ENCODE data around the gene ST8SIA1.
A peak's percentile ranks its signal among the peaks of the same experiment; 100 is the strongest.

The ST8SIA1 gene

DNA sequence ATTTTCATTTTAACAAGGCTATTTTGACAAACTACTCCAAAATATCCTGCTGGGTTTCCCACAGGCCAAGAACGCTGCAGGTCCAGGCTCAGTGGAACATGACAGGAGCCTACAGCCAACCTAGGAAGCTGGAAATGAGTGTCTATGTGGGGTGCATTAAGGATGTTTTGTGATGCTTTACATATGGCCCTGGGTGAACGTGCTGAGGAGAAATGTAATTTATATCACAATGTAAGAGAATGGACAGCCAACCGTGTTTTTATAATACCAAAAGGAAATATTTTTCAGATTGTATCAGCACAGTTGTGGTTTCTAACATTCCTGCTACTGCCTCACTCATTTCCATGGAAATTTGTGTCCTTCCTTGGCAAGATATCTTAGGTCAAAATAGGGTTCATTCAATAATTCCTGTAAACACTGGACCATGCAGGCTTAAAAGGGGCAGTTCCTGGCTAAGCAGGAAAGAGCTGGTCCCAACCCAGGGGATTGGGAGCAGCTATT lies 51.5 kb downstream of the ST8SIA1 start:
- no peak for DNase-seq (ENCODE audit: low read depth, low spot score)

DNA sequence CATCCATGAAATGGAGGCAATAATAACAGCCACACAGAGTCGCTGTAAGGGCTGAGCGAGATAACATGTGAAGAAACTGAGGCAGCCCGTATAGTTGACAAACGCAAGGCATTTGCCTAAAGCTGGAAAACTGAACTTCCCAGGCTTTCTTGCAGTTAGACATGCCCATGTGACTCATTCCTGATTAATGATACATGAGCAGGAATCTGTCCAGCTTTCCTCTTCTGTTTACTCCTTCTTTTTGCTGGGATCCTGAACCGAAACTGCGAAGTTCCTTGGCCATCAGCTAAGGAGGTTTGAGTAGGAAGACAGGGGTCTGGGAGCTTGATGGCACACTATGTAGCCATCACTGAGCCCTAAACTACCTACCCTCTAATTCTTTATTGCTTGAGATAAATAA lies 52.2 kb downstream of the ST8SIA1 start:
- DNase-seq (ENCODE audit: low read depth, low spot score) = no peak

DNA sequence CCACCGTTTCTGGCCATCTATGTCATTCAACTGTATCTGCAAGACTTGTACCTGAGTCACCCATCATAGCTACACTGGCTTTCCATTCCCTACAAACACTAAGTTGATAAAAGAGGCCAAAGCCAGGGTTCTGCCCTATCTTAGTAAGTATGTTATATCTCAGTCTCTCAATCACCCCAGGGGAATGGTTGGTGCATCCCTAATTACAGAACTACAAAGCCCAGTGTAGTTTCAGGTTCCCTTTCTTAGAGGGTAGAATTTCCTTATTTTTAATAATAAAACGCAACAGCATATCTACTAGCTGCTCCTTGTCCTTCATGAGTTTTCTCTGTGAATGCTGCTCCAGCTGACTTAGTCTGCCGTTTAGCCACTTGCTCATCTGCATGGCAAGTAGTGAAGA lies 57.6 kb downstream of the ST8SIA1 start:
- no peak for DNase-seq (ENCODE audit: low read depth, low spot score)

DNA sequence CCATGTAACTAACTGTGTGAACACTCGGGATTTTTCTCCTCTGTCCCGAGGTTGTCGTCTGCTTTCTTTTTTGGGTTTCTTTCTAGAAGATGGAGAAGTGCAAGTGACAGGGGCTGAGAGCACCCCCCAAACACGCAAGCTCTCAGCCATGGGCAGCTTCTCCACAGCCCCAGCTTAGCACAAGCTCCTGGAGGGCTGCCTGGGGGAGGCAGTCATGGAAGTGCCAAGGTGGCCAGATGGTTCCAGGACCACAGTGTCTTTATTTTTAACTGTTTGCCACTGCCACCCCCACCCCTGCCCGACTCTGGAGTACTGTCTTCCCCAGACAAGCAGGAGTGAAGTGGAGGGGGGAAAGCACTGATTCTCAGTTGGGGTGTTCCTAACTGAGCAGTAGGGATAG lies 58.2 kb downstream of the ST8SIA1 start:
- no peak for DNase-seq (ENCODE audit: low read depth, low spot score)

DNA sequence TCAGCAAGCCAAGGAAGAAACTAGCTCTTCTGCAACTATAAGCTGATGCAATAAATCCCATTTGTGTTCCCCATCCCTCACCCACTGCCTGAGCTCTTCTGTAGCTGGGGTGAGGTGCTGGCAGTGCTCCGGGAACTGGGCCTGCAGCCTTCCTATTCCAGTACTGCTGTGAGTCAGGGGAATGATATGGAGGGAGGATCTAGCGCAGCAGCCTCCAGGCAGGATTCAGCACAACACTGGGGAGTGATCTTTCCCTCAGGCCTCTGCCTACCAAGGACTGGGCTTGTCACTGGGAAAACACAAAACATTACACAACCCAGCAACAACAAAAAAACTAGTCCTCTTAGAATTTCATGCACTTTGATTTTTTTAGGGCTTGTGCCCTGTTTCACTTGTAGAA lies 58.7 kb downstream of the ST8SIA1 start:
- DNase-seq (ENCODE audit: low read depth, low spot score) = peak; percentile 95

DNA sequence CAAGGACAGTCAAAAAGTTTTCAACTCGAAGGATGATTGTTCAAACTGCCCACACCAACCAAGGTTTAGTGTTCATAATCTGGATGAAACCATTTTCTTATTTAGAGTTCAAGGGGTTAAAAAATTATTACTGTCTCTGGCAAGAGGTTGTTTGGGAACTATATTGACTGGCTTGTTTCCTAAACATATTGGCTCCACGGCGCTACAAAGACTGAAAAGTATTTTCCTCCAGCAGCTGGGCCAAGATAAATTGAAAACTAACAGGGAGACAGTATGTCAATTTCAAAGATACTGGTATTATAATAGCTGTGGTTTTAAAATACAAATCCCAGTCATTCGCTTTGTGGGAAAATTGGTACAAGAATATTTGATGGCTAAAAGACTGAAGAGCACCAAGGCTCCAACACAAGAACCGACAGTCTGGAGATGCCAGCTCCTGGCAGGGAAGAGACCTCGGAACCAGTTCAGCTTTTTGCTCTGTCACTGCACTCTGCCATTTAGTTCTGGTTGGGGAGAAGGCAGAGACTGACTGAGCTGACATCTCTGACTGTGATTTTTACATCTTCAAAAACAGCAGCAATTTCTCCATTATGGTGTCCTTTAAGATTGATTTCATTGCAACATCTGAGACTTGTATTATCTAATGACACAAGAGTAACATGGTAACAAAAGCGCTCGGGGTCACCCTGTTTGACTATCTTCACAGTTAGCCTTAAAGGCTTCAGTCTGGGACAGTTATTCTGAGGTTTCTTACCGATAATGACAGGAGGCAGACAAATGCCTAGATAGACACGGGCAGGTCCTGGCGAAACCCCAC lies 62.0 kb downstream of the ST8SIA1 start:
- DNase-seq (ENCODE audit: low read depth, low spot score) = no peak

DNA sequence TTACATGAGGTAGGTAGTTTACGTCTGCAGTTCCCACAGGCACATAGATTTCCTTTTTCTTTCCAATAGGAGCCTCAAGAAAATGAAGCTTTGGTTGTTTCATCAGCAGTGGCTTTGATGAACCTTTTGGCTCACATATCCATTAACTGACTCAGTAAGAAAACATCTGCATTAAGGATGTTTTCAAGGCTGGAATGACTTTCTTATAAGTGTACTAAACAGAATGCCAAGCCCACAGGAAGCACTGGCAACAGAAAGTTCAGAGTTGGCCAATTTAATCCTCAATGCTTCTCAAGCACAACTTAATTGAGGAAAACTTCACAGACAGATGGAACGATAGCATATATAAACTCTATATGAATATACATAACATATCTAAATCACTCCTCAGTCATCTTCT lies 63.5 kb downstream of the ST8SIA1 start:
- DNase-seq (ENCODE audit: low read depth, low spot score) = no peak

DNA sequence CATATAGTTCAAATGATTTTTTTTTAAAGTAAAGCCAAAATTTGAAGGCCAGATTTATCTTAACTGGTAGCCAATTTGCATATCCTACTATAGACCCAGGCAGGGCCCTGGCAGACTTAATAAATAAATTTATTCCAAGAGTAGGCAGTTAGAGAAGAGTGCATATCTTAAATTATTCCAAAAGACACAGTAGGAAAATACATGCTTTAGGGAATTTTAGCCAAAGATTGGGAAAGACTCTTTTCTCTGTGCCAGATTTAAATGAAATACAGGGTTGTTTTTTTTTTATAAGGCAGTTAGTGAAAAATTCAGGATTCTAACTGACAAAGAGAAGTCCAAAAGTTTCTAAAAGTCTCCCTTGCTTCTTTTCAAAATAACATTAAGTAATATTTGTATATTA lies 65.5 kb downstream of the ST8SIA1 start:
- DNase-seq (ENCODE audit: low read depth, low spot score) = no peak

DNA sequence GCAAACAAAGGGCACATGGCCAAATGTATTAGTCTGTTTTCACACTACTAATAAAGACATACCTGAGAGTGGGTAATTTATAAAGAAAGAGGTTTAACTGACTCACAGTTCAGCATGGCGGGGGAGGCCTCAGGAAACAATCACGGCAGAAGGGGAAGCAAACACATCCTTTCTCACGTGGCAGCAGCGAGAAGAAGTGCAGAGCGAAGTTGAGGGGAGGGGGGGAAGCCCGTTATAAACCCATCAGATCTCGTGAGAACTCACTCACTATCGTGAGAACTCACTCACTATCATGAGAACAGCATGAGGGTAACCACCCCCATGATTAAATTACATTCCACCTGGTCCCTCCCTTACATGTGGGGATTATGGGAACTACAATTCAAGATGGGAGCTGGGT lies 66.1 kb downstream of the ST8SIA1 start:
- no peak for DNase-seq (ENCODE audit: low read depth, low spot score)

DNA sequence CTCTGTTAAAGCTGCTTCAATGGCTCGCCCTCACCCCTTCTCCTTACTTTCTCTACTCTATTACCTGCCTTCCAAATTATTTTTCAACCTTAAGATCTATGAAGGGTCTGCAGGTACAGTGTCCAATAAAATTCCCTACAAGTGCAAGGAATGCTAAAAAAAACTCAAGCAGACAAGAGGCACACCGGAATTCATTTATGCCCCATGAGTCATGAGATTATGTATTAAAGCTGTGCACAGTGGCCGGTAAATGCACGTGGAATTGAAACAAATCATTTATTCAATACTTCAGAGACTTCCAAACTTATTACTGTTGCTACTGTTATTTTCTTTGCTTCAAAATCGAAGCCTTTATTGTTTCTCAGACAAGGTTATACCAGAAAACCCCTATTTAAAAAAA lies 68.4 kb downstream of the ST8SIA1 start:
- no peak for DNase-seq (ENCODE audit: low read depth, low spot score)

DNA sequence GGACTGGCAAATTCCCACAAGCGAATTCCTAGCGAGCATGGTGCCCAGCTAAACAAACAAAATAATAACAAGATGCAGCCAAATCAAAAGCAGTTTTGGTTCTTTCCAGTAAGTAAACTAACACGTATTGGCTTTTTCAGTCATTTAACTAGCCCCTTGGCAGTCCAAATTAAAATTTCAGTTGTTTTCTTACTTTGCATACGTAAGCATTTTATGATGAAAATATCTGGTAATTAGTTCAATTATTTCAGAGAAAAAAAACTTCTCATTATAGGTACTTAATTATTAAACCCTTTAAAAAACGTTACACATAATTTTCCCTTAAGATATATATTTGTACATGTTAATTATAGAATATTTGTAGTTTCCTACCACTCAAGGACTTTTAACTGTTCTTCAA lies 70.1 kb downstream of the ST8SIA1 start:
- no peak for DNase-seq (ENCODE audit: low read depth, low spot score)

DNA sequence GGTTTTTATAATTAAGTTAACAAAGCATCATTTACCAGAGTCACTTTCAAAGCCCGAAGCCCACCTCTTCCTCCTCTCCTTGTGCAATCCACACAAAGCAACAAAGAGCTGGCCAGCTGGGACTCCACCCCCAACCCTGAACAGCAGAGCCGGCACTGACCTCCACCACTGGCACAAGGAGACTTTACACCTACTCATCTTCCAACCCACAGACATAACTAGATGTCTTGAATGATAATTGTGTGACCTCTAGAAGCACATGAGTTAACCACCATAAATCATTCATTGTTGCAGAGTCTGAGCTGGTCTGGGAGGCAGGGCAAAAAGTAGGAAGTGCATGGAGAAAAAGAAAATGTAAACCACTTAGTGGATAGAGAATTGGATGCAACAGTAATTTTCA lies 72.2 kb downstream of the ST8SIA1 start:
- peak; percentile 36 for DNase-seq (ENCODE audit: low read depth, low spot score)

DNA sequence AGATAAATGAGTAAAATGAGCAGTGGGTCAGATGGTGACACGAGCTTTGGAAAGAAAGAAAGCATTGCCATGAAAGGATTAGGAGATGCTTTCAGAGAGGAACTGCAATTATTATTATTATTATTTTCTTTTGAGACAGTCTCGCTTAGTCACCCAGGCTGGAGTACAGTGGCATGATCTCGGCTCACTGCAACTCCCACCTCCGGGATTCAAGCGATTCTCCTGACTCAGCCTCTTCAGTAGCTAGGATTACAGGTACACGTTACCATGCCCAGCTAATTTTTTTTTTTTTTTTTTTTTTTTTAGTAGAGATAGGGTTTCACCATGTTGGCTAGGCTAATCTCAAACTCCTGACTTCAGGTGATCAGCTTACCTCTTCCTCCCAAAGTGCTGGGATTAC lies 77.4 kb downstream of the ST8SIA1 start:
- no peak for DNase-seq (ENCODE audit: low read depth, low spot score)

DNA sequence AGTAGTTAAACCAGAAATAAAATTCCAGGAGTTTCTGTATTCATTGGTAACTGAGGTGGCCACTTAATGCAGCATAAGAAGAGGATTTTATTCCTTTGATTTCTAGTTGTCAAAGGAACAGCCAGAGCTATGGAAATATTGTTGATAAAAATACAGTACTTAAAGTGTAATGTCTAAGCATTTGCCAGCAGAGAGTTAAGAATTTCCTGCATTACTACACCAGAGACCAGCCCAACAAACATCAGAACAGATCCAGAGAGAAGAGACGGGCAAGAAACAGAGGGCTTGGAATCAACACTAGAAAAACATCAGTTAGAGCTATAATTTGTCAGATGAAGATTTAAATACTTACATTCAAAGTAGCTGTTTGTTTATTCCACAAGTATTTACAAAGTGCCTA lies 77.9 kb downstream of the ST8SIA1 start:
- no peak for DNase-seq (ENCODE audit: low read depth, low spot score)

DNA sequence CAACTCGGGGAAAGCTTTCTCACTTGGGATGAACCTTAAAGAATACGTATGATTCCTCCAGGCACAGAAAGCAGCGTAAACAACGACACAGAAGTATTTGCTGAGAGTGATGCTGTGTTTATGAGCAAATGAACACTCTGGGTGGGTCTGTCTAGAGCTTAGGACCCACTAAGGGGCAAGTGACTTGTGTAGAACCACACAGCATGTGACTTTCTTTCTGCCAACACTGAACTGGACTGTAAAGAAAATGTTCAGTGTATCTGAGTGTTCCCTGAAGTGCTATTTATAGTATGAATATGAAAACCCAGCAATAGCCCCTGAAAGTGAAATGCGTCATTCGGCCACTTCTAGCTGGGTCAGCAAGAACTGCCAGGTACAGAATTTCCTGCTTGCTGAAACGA lies 78.5 kb downstream of the ST8SIA1 start:
- DNase-seq (ENCODE audit: low read depth, low spot score) = no peak

DNA sequence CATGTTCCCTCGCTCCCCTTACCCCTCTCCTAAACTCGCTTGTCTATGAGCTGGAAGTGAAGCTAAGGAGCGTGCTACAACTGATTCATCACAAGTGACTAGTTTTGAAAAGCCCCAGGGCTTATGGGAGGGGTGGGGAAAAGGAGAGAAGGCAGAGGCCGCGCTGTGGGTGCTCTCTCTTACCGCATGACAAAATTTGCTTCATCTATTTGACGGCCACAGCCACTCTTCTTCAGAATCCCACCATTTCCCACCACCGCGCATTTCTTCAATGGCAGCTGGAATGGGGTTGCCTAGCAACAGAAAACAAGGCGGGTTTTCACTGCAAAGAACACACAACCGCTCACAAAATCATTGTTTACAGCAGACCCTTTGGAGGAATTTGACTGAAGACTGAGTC lies 79.4 kb downstream of the ST8SIA1 start:
- DNase-seq (ENCODE audit: low read depth, low spot score) = peak; percentile 75

DNA sequence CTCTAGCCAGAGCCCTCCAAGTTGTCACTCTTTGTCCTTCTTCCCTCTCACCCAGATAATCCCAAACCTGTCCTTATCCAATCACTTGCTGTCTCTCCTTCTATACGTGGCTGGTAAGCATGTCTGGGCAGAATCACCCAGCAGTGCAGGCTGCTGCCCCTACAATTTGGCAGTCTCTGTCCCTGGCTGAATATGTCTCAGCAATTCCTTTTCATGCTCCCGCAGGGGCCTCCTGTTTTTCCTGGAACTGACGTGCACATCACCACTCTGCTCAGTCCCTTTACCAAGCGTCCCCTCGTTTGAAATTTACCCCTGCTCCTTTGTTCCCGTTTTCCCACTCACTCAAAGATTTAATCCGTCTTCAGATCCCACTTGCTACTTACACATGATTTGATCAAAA lies 80.0 kb downstream of the ST8SIA1 start:
- no peak for DNase-seq (ENCODE audit: low read depth, low spot score)

DNA sequence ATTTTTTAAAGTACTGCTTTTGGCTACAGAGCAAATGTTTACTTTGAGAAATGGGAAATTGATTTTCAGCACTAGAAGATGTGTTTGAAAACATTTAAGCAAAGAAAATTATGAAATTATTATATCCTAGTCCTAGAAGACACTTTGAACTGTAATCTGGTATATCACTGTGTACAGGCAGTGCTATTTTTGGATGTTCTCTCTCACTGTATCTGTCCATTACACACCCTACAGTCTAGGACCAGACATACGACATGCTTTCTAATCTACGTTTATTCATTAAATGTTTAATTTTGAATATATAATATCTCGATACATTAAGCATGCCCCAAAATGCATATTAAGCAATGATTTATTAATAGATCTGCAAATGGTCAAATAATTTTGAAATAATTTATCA lies 82.5 kb downstream of the ST8SIA1 start:
- DNase-seq (ENCODE audit: low read depth, low spot score) = no peak

DNA sequence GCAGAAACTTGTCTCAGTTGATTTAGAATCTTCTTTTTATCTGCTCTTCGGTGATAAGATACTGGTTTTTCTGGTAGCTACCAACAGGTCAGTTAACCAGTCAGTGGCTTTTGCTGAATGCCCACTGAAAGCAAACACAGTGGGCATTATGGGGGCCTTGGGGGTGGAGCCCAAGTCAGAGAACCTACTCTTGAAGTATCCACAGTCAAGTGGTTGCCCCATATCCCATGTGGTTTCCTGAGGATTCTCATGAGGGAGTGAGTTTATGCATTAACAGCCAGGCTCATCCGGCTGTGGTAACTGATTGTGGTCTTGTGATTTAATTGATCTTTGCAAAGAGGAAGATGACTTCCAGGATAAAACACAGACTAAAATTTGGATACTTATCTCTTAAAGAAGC lies 83.7 kb downstream of the ST8SIA1 start:
- no peak for DNase-seq (ENCODE audit: low read depth, low spot score)

DNA sequence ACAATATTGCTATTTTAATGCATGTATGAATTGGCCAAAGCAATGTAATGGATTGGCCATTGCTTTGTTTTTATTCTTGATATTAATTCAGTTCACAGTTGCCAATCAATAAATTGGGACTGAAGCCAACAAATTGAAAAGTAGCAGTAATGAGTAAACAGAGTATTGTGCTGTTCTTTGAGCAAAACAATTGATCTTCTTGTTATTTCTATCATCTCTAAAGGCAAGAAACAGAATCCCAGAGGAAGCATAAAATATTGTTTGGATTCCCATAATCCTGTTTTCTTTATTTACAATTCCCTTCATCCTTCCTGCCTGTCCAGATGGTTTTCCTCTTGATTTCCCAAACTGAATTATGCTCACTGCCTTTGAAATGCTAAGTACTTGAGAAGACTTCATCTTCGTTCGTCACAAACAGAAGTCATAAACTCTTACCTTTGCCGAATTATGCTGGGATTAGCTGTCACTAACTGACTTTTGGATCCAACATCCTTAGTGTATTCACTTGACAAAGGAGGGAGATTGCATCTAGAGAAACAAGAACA lies 85.9 kb downstream of the ST8SIA1 start:
- DNase-seq (ENCODE audit: low read depth, low spot score) = no peak

DNA sequence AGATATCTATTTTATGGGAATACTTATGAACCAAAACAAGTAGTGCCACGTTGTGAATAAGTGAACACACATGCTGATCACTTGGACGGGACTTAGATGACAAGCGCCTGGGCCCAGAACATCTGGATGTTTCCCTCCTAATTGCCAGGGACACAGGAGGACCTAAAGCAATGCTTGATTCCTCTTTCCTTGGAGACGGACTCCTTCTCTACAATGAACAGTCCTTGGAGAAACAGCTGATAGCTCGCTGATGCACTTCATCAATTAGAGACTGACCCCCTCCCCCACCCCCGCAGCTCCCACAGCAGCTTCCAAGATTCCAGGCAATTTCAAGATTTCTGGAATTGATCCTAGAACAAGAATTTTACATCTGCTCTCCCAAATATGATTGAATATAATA lies 86.4 kb downstream of the ST8SIA1 start:
- no peak for DNase-seq (ENCODE audit: low read depth, low spot score)

DNA sequence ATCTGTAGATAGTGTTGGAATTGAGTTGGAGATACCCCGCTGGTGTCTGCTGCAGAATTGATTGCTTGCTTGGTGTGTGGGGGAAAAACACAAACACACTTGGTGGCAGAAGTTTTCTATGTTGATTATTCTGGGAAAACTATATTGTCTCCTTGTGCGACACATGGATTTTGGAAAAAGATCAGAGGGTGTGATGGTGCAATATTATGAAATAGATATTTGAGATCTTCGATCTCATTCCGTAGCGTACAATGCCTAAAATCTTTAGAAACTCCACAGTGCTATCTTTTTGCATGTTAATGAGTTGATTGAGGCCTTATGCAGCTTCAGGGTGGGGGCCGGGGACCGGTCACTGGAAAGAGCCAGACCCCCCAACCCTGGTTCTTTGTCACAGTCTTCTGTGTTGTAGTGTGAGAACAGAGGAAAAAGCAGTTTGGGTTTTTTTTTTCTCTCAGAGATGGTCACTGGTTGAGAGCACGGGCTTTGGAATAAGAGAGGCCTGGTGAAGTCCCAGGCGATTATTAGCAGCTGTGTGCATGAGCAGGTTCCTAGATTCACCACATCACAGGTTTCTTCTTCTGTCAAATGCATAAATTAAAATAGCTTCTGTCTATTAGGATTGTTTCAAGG lies 88.2 kb downstream of the ST8SIA1 start:
- no peak for DNase-seq (ENCODE audit: low read depth, low spot score)

DNA sequence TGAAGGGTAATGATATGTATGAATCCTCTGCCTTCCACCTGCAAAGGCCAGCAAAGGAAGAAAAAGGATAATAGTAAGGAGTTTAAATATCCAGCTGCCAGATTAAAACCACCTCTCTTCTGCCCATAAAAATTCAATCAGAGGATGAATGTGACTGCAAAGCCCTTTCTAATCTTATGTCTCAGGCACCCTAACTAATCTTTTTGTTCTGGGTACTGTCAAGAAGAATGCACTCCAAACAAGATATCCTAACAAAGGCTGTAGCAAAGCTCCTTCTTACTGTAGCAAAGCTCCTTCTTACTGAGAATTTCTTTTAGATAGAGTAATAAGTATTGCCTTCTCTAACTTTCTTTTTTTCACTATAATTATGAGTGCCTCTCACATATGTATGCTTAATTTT lies 91.8 kb downstream of the ST8SIA1 start:
- DNase-seq (ENCODE audit: low read depth, low spot score) = no peak
